Suprapubic skin (tissue), 4 donors: ENCODE data around the gene ASF1B.

Experiments used
- CTCF ChIP-seq, 2 donors: fragments of 200-600 bp in 1 of 2; fragments of 450-650 bp in 1 of 2; sonication (generic) in 1 of 2; IDR thresholded peaks; one replicate each; pipeline ENCODE4 v1.5.1; 2016 to 2019; ENCODE audit warnings: antibody characterized with exemption in 2 of 2, mild to moderate bottlenecking in 1 of 2, moderate library complexity in 1 of 2
- POLR2A ChIP-seq, 2 donors: fragments of 450-650 bp; IDR thresholded peaks; one replicate each; pipeline ENCODE4 v1.6.1; 2017; ENCODE audit warnings: antibody characterized with exemption in 2 of 2, mild to moderate bottlenecking in 2 of 2, moderate library complexity in 2 of 2
- POLR2AphosphoS5 ChIP-seq, 3 donors: sonication (generic); formaldehyde crosslinking; IDR thresholded peaks; one replicate each; pipeline ENCODE4 v1.6.1; 2017; ENCODE audit warnings: antibody characterized with exemption in 3 of 3

- no peak for TF ChIP-seq POLR2A (IDR thresholded peaks at IDR 0.05)
- no peak for TF ChIP-seq POLR2AphosphoS5 (IDR thresholded peaks at IDR 0.05)
- no peak for TF ChIP-seq CTCF (IDR thresholded peaks at IDR 0.05)
Measured at GRCh38 chr19:14182476-14182875, 46.1 kb upstream of the ASF1B start.
